Measurements from ENCODE around the gene SMYD3. TPM values are rescaled to one million over a fixed set of nuclear protein-coding genes. Genes with fewer than 3 reads are reported as not detected.

Gene SMYD3
- total and polyA plus RNA-seq, 9 of the 15 experiments (the other 6 are each of a cell fraction or from before 2014, with no cell fraction given) = 128 to 440 (median 197) TPM

DNA sequence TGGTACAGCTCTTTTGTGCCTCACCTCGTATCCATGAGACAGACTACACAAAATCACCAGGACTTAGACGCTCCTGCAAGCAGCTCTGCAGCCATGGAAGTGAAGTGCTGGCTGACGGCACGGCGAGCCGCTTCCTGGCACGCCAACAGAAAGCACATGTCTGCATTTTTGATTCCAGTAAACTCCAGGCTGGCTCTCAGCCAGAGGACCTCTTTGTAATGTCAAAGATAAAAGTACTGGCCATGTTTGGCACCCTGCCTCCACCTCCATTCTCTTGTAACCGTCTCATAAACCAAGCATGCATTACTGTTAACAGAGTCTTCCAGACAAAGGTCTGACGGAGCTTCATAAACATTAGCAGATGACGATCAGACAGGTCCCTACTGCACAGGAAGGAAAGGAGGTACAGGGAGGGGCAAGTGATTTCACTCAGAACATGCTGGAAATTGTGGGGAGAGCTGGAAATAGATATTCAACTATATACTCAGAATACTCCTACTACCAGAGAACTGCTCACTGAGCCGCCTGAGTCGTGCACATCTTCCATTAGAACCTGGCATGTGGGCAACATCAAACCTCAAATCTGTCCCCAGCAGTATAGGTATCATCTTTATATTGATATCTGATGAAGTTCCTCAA is 632.0 kb downstream of the SMYD3 start (continued):
- TF ChIP-seq, protein P1, sequence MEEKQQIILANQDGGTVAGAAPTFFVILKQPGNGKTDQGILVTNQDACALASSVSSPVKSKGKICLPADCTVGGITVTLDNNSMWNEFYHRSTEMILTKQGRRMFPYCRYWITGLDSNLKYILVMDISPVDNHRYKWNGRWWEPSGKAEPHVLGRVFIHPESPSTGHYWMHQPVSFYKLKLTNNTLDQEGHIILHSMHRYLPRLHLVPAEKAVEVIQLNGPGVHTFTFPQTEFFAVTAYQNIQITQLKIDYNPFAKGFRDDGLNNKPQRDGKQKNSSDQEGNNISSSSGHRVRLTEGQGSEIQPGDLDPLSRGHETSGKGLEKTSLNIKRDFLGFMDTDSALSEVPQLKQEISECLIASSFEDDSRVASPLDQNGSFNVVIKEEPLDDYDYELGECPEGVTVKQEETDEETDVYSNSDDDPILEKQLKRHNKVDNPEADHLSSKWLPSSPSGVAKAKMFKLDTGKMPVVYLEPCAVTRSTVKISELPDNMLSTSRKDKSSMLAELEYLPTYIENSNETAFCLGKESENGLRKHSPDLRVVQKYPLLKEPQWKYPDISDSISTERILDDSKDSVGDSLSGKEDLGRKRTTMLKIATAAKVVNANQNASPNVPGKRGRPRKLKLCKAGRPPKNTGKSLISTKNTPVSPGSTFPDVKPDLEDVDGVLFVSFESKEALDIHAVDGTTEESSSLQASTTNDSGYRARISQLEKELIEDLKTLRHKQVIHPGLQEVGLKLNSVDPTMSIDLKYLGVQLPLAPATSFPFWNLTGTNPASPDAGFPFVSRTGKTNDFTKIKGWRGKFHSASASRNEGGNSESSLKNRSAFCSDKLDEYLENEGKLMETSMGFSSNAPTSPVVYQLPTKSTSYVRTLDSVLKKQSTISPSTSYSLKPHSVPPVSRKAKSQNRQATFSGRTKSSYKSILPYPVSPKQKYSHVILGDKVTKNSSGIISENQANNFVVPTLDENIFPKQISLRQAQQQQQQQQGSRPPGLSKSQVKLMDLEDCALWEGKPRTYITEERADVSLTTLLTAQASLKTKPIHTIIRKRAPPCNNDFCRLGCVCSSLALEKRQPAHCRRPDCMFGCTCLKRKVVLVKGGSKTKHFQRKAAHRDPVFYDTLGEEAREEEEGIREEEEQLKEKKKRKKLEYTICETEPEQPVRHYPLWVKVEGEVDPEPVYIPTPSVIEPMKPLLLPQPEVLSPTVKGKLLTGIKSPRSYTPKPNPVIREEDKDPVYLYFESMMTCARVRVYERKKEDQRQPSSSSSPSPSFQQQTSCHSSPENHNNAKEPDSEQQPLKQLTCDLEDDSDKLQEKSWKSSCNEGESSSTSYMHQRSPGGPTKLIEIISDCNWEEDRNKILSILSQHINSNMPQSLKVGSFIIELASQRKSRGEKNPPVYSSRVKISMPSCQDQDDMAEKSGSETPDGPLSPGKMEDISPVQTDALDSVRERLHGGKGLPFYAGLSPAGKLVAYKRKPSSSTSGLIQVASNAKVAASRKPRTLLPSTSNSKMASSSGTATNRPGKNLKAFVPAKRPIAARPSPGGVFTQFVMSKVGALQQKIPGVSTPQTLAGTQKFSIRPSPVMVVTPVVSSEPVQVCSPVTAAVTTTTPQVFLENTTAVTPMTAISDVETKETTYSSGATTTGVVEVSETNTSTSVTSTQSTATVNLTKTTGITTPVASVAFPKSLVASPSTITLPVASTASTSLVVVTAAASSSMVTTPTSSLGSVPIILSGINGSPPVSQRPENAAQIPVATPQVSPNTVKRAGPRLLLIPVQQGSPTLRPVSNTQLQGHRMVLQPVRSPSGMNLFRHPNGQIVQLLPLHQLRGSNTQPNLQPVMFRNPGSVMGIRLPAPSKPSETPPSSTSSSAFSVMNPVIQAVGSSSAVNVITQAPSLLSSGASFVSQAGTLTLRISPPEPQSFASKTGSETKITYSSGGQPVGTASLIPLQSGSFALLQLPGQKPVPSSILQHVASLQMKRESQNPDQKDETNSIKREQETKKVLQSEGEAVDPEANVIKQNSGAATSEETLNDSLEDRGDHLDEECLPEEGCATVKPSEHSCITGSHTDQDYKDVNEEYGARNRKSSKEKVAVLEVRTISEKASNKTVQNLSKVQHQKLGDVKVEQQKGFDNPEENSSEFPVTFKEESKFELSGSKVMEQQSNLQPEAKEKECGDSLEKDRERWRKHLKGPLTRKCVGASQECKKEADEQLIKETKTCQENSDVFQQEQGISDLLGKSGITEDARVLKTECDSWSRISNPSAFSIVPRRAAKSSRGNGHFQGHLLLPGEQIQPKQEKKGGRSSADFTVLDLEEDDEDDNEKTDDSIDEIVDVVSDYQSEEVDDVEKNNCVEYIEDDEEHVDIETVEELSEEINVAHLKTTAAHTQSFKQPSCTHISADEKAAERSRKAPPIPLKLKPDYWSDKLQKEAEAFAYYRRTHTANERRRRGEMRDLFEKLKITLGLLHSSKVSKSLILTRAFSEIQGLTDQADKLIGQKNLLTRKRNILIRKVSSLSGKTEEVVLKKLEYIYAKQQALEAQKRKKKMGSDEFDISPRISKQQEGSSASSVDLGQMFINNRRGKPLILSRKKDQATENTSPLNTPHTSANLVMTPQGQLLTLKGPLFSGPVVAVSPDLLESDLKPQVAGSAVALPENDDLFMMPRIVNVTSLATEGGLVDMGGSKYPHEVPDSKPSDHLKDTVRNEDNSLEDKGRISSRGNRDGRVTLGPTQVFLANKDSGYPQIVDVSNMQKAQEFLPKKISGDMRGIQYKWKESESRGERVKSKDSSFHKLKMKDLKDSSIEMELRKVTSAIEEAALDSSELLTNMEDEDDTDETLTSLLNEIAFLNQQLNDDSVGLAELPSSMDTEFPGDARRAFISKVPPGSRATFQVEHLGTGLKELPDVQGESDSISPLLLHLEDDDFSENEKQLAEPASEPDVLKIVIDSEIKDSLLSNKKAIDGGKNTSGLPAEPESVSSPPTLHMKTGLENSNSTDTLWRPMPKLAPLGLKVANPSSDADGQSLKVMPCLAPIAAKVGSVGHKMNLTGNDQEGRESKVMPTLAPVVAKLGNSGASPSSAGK (IDR thresholded peaks at IDR 0.05) = peak; percentile 57
- TF ChIP-seq FOXK2 (conservative IDR thresholded peaks at IDR 0.05 in 1 of 2, IDR thresholded peaks at IDR 0.05 in 1 of 2; ENCODE audit: low read depth in 2 of 2) (peak in 1 of 2 experiments; percentile 47; a peak in 2 of 4 replicates), MTA2 (IDR thresholded peaks at IDR 0.05; ENCODE audit: low read depth) (no peak), ZNF3 (CRISPR knock-in tag; IDR thresholded peaks at IDR 0.05) (no peak), HOXB6 (CRISPR knock-in tag; IDR thresholded peaks at IDR 0.05; ENCODE audit: borderline replicate concordance) (no peak), NFIC (IDR thresholded peaks at IDR 0.05) (peak; percentile 96), CCAR2 (IDR thresholded peaks at IDR 0.05; ENCODE audit: low read depth, low read length) (no peak), SMARCA4 (IDR thresholded peaks at IDR 0.05) (0 out of 2 replicates have a peak, but pooled peaks have one; percentile 30), ZNF77 (CRISPR knock-in tag; IDR thresholded peaks at IDR 0.05) (no peak), ZNF766 (CRISPR knock-in tag; conservative IDR thresholded peaks at IDR 0.05) (peak; percentile 73), ZNF384 (IDR thresholded peaks at IDR 0.05; ENCODE audit: low read depth, low read length) (no peak), ZNF696 (CRISPR knock-in tag; conservative IDR thresholded peaks at IDR 0.05) (no peak), ZNF316 (IDR thresholded peaks at IDR 0.05) (0 out of 2 replicates have a peak, but pooled peaks have one; percentile 22)
- TF ChIP-seq, protein P2, sequence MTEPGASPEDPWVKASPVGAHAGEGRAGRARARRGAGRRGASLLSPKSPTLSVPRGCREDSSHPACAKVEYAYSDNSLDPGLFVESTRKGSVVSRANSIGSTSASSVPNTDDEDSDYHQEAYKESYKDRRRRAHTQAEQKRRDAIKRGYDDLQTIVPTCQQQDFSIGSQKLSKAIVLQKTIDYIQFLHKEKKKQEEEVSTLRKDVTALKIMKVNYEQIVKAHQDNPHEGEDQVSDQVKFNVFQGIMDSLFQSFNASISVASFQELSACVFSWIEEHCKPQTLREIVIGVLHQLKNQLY (CRISPR knock-in tag; conservative IDR thresholded peaks at IDR 0.05) = no peak
- TF ChIP-seq, protein P3, sequence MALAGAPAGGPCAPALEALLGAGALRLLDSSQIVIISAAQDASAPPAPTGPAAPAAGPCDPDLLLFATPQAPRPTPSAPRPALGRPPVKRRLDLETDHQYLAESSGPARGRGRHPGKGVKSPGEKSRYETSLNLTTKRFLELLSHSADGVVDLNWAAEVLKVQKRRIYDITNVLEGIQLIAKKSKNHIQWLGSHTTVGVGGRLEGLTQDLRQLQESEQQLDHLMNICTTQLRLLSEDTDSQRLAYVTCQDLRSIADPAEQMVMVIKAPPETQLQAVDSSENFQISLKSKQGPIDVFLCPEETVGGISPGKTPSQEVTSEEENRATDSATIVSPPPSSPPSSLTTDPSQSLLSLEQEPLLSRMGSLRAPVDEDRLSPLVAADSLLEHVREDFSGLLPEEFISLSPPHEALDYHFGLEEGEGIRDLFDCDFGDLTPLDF (CRISPR knock-in tag; IDR thresholded peaks at IDR 0.05) = no peak

All from K562 (cell line).